Measurements from ENCODE around the gene ACP2.

- no peak for TF ChIP-seq TAF1 (IDR thresholded peaks at IDR 0.05; ENCODE audit: borderline replicate concordance, low read depth, low read length)
- no peak for TF ChIP-seq BCLAF1 (IDR thresholded peaks at IDR 0.05)
- no peak for TF ChIP-seq MTA2 (IDR thresholded peaks at IDR 0.05; ENCODE audit: low read depth)
- no peak for TF ChIP-seq SUZ12 (IDR thresholded peaks at IDR 0.05; ENCODE audit: unreplicated experiment)
- no peak for TF ChIP-seq ATF3 (IDR thresholded peaks at IDR 0.05; ENCODE audit: borderline replicate concordance, extremely low read depth, low read depth, low read length)
- no peak for TF ChIP-seq RFX5 (IDR thresholded peaks at IDR 0.05; ENCODE audit: low read depth, low read length)
- no peak for TF ChIP-seq ZNF217 (IDR thresholded peaks at IDR 0.05)
- no peak for TF ChIP-seq CTCF (IDR thresholded peaks at IDR 0.05 in 2 of 3, conservative IDR thresholded peaks at IDR 0.05 in 1 of 3; ENCODE audit: control insufficient read depth in 2 of 3, extremely low read depth in 1 of 3, insufficient read depth in 1 of 3, low read depth in 3 of 3, low read length in 3 of 3)
- no peak for TF ChIP-seq HDGF (IDR thresholded peaks at IDR 0.05)
- TF ChIP-seq CBFB (IDR thresholded peaks at IDR 0.05; ENCODE audit: low read depth), result no peak
Observed at GRCh38 chr11:47296045-47296444, 47.4 kb upstream of the ACP2 start.

All from GM12878 (cell line).